ENCODE results near the gene HBS1L. TPM values are rescaled to one million over a fixed set of nuclear protein-coding genes. Genes with fewer than 3 reads are reported as not detected.
A peak's percentile ranks its signal among the peaks of the same experiment; 100 is the strongest.
"Not testable (repeated sequence)": the region's sequence is repeated elsewhere in the genome, so short reads cannot be mapped to it uniquely, and the experiment has no call there.

The HBS1L gene
- total and polyA plus RNA-seq, 9 donors, result 38.0 to 62.7 (median 43.4) TPM

DNA sequence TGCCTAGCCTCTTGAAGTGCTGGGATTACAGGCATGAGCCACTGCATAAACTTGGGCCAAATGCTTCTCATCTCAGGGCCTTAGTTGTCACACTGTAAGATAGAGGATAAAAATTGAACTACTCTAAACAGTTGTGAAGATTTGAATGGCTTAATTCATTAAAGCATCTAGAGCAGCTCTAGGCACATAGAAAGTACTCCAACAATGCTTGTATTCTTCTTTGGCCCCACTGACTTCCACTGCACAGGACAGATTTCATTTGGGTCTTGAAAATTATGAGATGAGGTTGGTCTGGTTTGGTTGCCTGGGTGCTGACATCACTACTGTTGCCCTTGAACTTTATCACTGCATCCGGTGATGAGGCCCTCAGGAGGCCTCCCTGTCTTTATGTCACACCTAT lies 10.0 kb upstream of the HBS1L start:
- no peak overlapping the region for H3K27ac ChIP-seq (ENCODE audit: low read length)
- WGBS (ENCODE audit: insufficient coverage), result 50% methylated on average over 1 of the region's 1 CpG
- no peak for DNase-seq
- no peaks in the 10 kb centered on the region for H3K36me3 ChIP-seq (ENCODE audit: control insufficient read depth, insufficient read depth, low read length)
- no peaks in the 10 kb centered on the region for H3K9me3 ChIP-seq (replicated peaks; ENCODE audit: control insufficient read depth, low read depth, low read length)
- H3K27me3 ChIP-seq (ENCODE audit: control insufficient read depth, insufficient read depth, low read length), result no peaks in the 10 kb centered on the region
- no peaks in the 10 kb centered on the region for H3K4me1 ChIP-seq (ENCODE audit: control insufficient read depth, insufficient read depth, low read length)
- no peak overlapping the region for H3K4me3 ChIP-seq (ENCODE audit: low read length)

DNA sequence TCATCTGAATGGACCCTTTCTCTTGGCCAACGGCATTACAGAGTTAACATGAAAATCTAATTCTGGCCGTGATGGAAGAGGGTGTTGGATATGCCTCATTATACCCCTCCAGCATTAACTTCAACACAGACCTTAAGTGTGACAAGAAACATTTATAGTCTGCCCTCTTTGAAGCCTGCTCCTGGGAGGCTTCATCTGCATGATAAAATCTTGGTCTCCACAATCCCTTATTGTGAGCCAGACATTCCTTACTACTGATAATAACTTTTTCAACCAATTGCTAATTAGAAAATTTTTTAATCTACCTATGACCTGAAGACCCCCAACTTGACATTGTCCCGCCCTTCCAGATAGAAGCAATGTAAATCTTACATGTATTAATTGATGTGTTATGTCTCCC lies 9.3 kb upstream of the HBS1L start:
- H3K36me3 ChIP-seq (ENCODE audit: control insufficient read depth, insufficient read depth, low read length), result no peaks in the 10 kb centered on the region
- no peaks in the 10 kb centered on the region for H3K4me1 ChIP-seq (ENCODE audit: control insufficient read depth, insufficient read depth, low read length)
- H3K4me3 ChIP-seq (ENCODE audit: low read length), result no peak overlapping the region
- no peaks in the 10 kb centered on the region for H3K9me3 ChIP-seq (replicated peaks; ENCODE audit: control insufficient read depth, low read depth, low read length)
- no peaks in the 10 kb centered on the region for H3K27me3 ChIP-seq (ENCODE audit: control insufficient read depth, insufficient read depth, low read length)
- no peak for DNase-seq
- WGBS (ENCODE audit: insufficient coverage), result no CpG with 5 or more reads among the region's 3 CpGs
- H3K27ac ChIP-seq (ENCODE audit: low read length), result no peak overlapping the region

DNA sequence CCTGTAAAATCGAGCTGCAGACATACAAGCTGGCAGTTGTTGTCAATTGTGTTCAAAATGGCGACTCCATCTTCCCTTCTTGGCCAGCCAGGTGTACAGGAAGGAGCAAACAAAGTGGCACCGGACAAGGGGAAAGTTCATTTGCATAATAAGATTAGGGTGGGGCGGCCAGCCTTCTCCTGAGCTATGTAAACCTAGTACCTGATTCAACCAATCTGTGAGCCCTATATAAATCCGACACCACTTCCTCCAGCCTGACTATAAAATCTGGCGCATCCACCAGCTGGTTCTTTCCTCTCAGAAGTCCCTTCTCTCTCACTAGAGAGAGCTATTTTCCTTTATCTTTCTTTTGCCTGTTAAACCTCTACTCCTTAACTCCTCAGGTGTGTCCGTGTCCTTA lies 8.1 kb upstream of the HBS1L start:
- WGBS (ENCODE audit: insufficient coverage), result 54% methylated on average over 4 of the region's 7 CpGs
- Histone ChIP-seq H3K4me3 (ENCODE audit: low read length) (no peak overlapping the region), H3K27ac (ENCODE audit: low read length) (no peak overlapping the region), H3K9me3 (replicated peaks; ENCODE audit: control insufficient read depth, low read depth, low read length) (no peaks in the 10 kb centered on the region), H3K36me3 (ENCODE audit: control insufficient read depth, insufficient read depth, low read length) (no peaks in the 10 kb centered on the region), H3K4me1 (ENCODE audit: control insufficient read depth, insufficient read depth, low read length) (no peaks in the 10 kb centered on the region), H3K27me3 (ENCODE audit: control insufficient read depth, insufficient read depth, low read length) (no peaks in the 10 kb centered on the region)
- no peak for DNase-seq

DNA sequence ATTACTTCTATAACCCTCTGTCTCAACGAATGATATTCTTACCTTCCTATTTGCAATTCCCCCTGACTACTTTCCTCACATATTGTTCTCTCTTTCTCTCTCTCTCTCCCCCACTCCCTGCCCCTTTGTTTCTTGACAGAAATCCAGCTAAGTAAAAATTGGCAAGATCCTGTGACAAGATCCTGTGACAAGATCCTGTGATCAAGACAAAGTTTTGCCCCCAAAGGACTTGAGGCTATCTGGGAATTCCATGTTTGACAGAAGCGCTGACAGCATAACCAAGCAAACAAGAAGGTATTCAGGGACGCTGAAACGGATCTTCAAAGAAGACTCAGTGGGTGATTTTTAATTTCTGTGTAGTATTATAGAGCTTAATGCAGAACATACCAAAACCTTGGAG lies 5.5 kb upstream of the HBS1L start:
- Histone ChIP-seq H3K27ac (ENCODE audit: low read length) (no peak overlapping the region), H3K4me1 (ENCODE audit: control insufficient read depth, insufficient read depth, low read length) (peaks cover 2% of the 10 kb centered on the region), H3K27me3 (ENCODE audit: control insufficient read depth, insufficient read depth, low read length) (no peaks in the 10 kb centered on the region), H3K4me3 (ENCODE audit: low read length) (no peak overlapping the region), H3K9me3 (replicated peaks; ENCODE audit: control insufficient read depth, low read depth, low read length) (no peaks in the 10 kb centered on the region), H3K36me3 (ENCODE audit: control insufficient read depth, insufficient read depth, low read length) (no peaks in the 10 kb centered on the region)
- no peak for DNase-seq
- WGBS (ENCODE audit: insufficient coverage), result 100% methylated on average over 1 of the region's 4 CpGs

DNA sequence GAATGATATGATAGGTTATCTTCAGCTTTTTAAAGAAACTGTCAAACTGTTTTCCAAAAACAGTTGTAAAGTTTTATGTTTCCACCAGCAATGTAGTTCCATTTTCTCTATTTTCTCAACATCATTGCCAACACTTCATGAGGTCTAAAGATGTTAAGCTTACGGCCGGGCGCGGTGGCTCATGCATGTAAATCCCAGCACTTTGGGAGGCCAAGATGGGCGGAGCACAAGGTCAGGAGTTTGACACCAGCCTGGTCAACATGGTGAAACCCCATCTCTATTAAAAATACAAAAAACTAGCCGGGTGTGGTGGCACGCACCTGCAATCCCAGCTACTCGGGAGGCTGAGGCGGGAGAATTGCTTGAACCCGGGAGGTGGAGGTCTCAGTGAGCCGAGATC lies 3.7 kb upstream of the HBS1L start:
- not testable (repeated sequence) for H3K27ac ChIP-seq (ENCODE audit: low read length); DNase-seq; H3K4me3 ChIP-seq (ENCODE audit: low read length); H3K9me3 ChIP-seq (replicated peaks; ENCODE audit: control insufficient read depth, low read depth, low read length); H3K36me3 ChIP-seq (ENCODE audit: control insufficient read depth, insufficient read depth, low read length); H3K4me1 ChIP-seq (ENCODE audit: control insufficient read depth, insufficient read depth, low read length); H3K27me3 ChIP-seq (ENCODE audit: control insufficient read depth, insufficient read depth, low read length)
- 94% methylated on average over 10 of the region's 11 CpGs for WGBS (ENCODE audit: insufficient coverage)

DNA sequence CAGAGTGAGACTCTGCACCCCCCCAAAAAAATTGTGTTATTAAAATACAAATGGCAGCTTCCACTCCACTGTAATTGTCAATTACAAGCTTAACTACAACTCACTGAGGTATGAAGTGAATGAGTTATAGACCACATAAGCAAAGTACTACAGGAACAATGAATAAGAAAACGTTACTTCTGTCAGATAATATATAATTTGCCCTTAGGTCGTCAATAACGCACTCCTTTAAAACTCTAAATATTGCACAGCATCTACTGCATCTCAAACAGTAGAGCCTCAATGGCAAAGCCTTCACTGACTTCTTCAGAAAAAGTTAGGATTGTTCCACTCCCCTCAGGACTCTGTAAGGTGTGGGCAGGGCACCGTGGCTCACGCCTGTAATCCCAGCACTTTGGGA lies 2.0 kb upstream of the HBS1L start:
- no peaks in the 10 kb centered on the region for H3K27me3 ChIP-seq (ENCODE audit: control insufficient read depth, insufficient read depth, low read length)

DNA sequence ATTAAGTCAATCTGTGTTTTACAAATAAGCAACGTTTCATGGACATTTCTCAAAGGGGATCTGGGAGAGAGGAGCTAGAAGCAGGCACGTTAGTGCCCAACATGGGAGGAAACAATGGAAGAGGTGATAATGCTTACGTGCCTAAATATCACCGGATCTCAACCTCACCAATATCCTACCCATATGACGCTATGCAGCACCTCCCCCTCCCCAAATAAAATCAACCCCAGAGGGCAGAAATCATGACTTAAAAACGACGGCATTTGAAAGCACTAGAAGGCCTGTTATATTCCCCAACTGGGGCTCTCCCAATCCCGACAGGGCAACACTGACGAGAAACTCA lies 425 bp downstream of the HBS1L start:
- Histone ChIP-seq H3K36me3 (ENCODE audit: control insufficient read depth, insufficient read depth, low read length) (peaks cover 3% of the 10 kb centered on the region), H3K4me3 (ENCODE audit: low read length) (peak overlapping the region; percentile 94), H3K9me3 (replicated peaks; ENCODE audit: control insufficient read depth, low read depth, low read length) (no peaks in the 10 kb centered on the region), H3K27me3 (ENCODE audit: control insufficient read depth, insufficient read depth, low read length) (no peaks in the 10 kb centered on the region), H3K27ac (ENCODE audit: low read length) (peak overlapping the region; percentile 91), H3K4me1 (ENCODE audit: control insufficient read depth, insufficient read depth, low read length) (peaks cover 4% of the 10 kb centered on the region)
- 0% methylated on average over 4 of the region's 9 CpGs for WGBS (ENCODE audit: insufficient coverage)
- no peak for DNase-seq

More for the DNA sequence above, 2.0 kb upstream of the HBS1L start:
- 100% methylated on average over 1 of the region's 5 CpGs for WGBS (ENCODE audit: insufficient coverage)
- Histone ChIP-seq H3K9me3 (replicated peaks; ENCODE audit: control insufficient read depth, low read depth, low read length) (no peaks in the 10 kb centered on the region), H3K4me1 (ENCODE audit: control insufficient read depth, insufficient read depth, low read length) (peaks cover 4% of the 10 kb centered on the region), H3K4me3 (ENCODE audit: low read length) (no peak overlapping the region), H3K27ac (ENCODE audit: low read length) (no peak overlapping the region), H3K36me3 (ENCODE audit: control insufficient read depth, insufficient read depth, low read length) (no peaks in the 10 kb centered on the region)
- DNase-seq, result no peak

DNA sequence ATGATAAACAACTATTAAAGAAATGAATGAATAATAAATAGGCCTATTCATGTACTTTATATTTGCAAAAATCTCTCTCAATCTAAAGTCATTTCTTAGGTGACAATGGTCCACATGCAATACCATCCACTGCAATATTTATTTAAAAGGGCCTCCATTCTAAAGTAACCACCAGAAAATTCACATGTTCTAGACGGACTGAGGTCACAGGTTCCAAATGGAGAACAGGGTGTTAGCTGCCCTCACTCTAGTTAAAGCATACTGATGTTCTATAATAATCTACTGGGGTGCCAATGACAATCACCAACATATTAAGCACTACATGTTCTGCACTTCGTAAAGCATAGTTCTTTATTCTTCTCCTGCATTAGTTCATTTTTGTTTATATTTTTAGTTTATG lies 1.2 kb downstream of the HBS1L start:
- peaks cover 7% of the 10 kb centered on the region for H3K36me3 ChIP-seq (ENCODE audit: control insufficient read depth, insufficient read depth, low read length)
- no peaks in the 10 kb centered on the region for H3K9me3 ChIP-seq (replicated peaks; ENCODE audit: control insufficient read depth, low read depth, low read length)
- no peak overlapping the region for H3K27ac ChIP-seq (ENCODE audit: low read length)
- peaks cover 4% of the 10 kb centered on the region for H3K4me1 ChIP-seq (ENCODE audit: control insufficient read depth, insufficient read depth, low read length)
- DNase-seq, result no peak
- H3K4me3 ChIP-seq (ENCODE audit: low read length), result peak overlapping the region; percentile 94
- no peaks in the 10 kb centered on the region for H3K27me3 ChIP-seq (ENCODE audit: control insufficient read depth, insufficient read depth, low read length)
- WGBS (ENCODE audit: insufficient coverage), result no CpG with 5 or more reads among the region's 2 CpGs

DNA sequence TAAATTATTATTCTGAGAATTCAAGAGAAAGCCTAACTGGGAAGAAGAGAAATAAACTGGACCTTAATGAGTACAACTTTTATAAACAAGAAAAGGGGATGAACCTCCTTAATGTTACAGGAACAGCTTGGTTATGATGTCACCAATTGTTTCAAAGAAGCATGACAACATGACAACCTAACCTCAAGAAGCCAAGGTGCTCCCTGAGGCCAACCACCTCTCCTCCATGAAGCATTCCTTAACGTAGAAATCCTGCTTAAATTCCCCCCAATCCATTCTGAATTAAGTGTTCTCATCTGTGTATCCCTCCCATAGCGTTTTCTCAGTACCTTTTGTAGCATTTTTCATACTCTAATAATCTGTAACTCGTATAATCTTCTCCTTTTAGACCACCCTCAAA lies 1.7 kb downstream of the HBS1L start:
- Histone ChIP-seq H3K4me3 (ENCODE audit: low read length) (no peak overlapping the region), H3K36me3 (ENCODE audit: control insufficient read depth, insufficient read depth, low read length) (peaks cover 11% of the 10 kb centered on the region), H3K27ac (ENCODE audit: low read length) (no peak overlapping the region), H3K27me3 (ENCODE audit: control insufficient read depth, insufficient read depth, low read length) (no peaks in the 10 kb centered on the region), H3K9me3 (replicated peaks; ENCODE audit: control insufficient read depth, low read depth, low read length) (no peaks in the 10 kb centered on the region), H3K4me1 (ENCODE audit: control insufficient read depth, insufficient read depth, low read length) (peaks cover 4% of the 10 kb centered on the region)
- 71% methylated on average over 2 of the region's 3 CpGs for WGBS (ENCODE audit: insufficient coverage)
- no peak for DNase-seq

DNA sequence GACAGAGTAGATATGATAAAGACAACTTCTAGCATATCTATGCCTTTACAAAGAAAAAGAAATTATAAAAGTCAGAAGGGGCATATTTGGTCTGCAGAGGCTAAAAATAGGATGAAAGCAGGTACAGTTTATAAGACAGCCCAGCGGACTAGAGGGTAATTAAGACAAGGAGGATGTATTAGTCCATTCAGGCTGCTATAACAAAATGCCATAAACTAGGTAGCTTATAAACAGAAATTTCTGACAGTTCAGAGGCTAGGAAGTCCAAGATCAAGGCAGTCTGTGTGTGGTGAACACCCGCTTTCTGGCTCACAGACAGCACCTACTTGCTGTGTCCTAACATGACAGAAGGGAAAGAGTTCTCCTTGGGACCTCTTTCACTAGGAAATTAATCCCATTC lies 5.7 kb downstream of the HBS1L start:
- no peak overlapping the region for H3K4me3 ChIP-seq (ENCODE audit: low read length)
- H3K36me3 ChIP-seq (ENCODE audit: control insufficient read depth, insufficient read depth, low read length), result peaks cover 19% of the 10 kb centered on the region
- no peaks in the 10 kb centered on the region for H3K27me3 ChIP-seq (ENCODE audit: control insufficient read depth, insufficient read depth, low read length)
- no peak for DNase-seq
- H3K4me1 ChIP-seq (ENCODE audit: control insufficient read depth, insufficient read depth, low read length), result no peaks in the 10 kb centered on the region
- H3K9me3 ChIP-seq (replicated peaks; ENCODE audit: control insufficient read depth, low read depth, low read length), result no peaks in the 10 kb centered on the region
- no peak overlapping the region for H3K27ac ChIP-seq (ENCODE audit: low read length)
- WGBS (ENCODE audit: insufficient coverage), result no CpG with 5 or more reads among the region's 2 CpGs

DNA sequence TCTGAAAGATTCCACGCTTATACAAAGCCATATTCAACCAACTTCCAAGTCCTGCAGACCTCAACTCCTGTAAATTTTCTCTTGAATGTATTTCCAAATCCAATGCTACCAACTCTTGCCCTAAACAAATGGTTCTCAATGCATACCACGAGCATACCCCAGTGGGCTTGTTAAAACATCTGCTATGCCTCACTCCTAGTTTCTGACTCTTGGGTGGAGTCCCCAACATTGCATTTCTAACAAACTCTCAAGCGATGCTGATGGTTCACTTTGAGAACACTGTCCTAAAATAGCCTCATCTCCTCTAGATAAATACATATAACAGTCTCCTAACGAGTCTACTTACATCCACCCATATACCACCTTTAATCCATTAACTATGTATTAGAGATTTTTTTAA lies 7.3 kb downstream of the HBS1L start:
- DNase-seq, result no peak
- Histone ChIP-seq H3K4me1 (ENCODE audit: control insufficient read depth, insufficient read depth, low read length) (no peaks in the 10 kb centered on the region), H3K9me3 (replicated peaks; ENCODE audit: control insufficient read depth, low read depth, low read length) (no peaks in the 10 kb centered on the region), H3K27ac (ENCODE audit: low read length) (no peak overlapping the region), H3K36me3 (ENCODE audit: control insufficient read depth, insufficient read depth, low read length) (peaks cover 19% of the 10 kb centered on the region), H3K27me3 (ENCODE audit: control insufficient read depth, insufficient read depth, low read length) (no peaks in the 10 kb centered on the region), H3K4me3 (ENCODE audit: low read length) (no peak overlapping the region)
- 94% methylated on average over 3 of the region's 4 CpGs for WGBS (ENCODE audit: insufficient coverage)

Data from muscle of leg (tissue), 11 donors.